CD4-positive, CD25-positive, alpha-beta regulatory T cell (primary cell): ENCODE data around the gene SLC24A5. TPM values are rescaled to one million over a fixed set of nuclear protein-coding genes. Genes with fewer than 3 reads are reported as not detected.

Source experiments
- ATAC-seq, 2 donors: fragments of 150-1000 bp; cut with Tn5 transposase; one replicate each; pipeline ENCODE4 v1.10.0; 2021; ENCODE audit warnings: low read depth in 2 of 2, moderate number of reproducible peaks in 2 of 2, moderate library complexity in 1 of 2
- DNase-seq, 3 donors: peaks; one replicate each; pipeline versions ENCODE4 v3.0.0 to v3.0.0-alpha.2; 2012 to 2022; ENCODE audit warnings: mixed read lengths in 1 of 3
- H3K27ac ChIP-seq: one replicate; pipeline ENCODE4 v1.7.0; 2013; ENCODE audit warnings: mild to moderate bottlenecking, low read length; ENCODE audit not compliant: insufficient read depth, poor library complexity, severe bottlenecking
- H3K27me3 ChIP-seq: one replicate; pipeline ENCODE4 v1.7.0; 2013; ENCODE audit warnings: low read length; ENCODE audit not compliant: control insufficient read depth, insufficient read depth
- H3K36me3 ChIP-seq: one replicate; pipeline ENCODE4 v1.7.0; 2013; ENCODE audit warnings: mild to moderate bottlenecking, low read length, moderate library complexity; ENCODE audit not compliant: control insufficient read depth, insufficient read depth
- H3K4me1 ChIP-seq: 2 replicates; pipeline ENCODE4 v1.7.0; 2013; ENCODE audit warnings: mild to moderate bottlenecking, low read length; ENCODE audit not compliant: insufficient read depth, control insufficient read depth, poor library complexity, severe bottlenecking
- H3K4me3 ChIP-seq: one replicate; pipeline ENCODE4 v1.7.0; 2013; ENCODE audit warnings: low read depth, mild to moderate bottlenecking, low read length, moderate library complexity
- H3K9me3 ChIP-seq, 2 experiments: 1 replicate in 1 of 2; 2 replicates in 1 of 2; pipeline ENCODE4 v1.7.0; 2013; ENCODE audit warnings: low read length in 2 of 2, mild to moderate bottlenecking in 1 of 2, moderate library complexity in 1 of 2; ENCODE audit not compliant: control insufficient read depth in 2 of 2
- H3K27ac Mint-ChIP-seq, 3 donors: one replicate each; pipeline ENCODE4 v1.8.0; 2020 to 2022; ENCODE audit warnings: mild to moderate bottlenecking in 3 of 3, mixed read lengths in 3 of 3, moderate library complexity in 2 of 3
- H3K27me3 Mint-ChIP-seq: one replicate; pipeline ENCODE4 v1.8.0; 2022; ENCODE audit warnings: mild to moderate bottlenecking, mixed read lengths
- H3K36me3 Mint-ChIP-seq: one replicate; pipeline ENCODE4 v1.8.0; 2020; ENCODE audit warnings: mixed read lengths
- H3K4me1 Mint-ChIP-seq, 4 donors: one replicate each; pipeline ENCODE4 v1.8.0; 2020 to 2022; ENCODE audit warnings: mixed read lengths in 4 of 4, mild to moderate bottlenecking in 1 of 4
- H3K4me3 Mint-ChIP-seq, 4 donors: one replicate each; pipeline ENCODE4 v1.8.0; 2020 to 2022; ENCODE audit warnings: mild to moderate bottlenecking in 4 of 4, mixed read lengths in 4 of 4, moderate library complexity in 3 of 4
- H3K9me3 Mint-ChIP-seq, 7 donors: one replicate each; pipeline ENCODE4 v1.8.0; 2020 to 2022; ENCODE audit warnings: mixed read lengths in 7 of 7, mild to moderate bottlenecking in 3 of 7, moderate library complexity in 2 of 7
- polyA plus RNA-seq, 4 donors: library from polyadenylated mRNA; unstranded; fragments of 300-500 nt; fragmentation: Illumina TruSeq; gene quantifications; one replicate each; pipeline ENCODE4 v1.2.3, GENCODE V29; 2021
- total RNA-seq: library from RNA; stranded (reverse); gene quantifications from one replicate; pipeline ENCODE4 v1.2.3, GENCODE V29; 2022

Gene SLC24A5
- total and polyA plus RNA-seq, 5 donors from 2014 or later, result not detected

DNA sequence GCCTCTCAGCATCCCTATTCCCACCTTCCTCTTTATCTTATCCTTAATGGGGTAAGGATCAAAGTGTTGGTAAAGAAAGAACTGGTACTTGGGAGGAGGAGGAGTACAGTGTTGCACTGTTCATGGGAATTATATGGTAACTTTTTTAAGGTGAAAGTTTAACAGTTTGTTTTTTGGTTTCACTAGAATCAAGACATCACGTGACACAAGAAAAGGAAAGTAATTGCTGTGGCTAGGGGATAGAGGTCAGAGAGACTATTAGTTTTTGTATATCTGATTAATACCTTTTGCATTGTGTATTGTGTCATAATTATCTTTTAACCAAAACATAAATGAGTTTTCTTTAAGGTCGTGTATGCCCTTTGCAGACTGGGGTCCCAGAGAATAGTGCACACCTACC is 23.5 kb upstream of the SLC24A5 start:
- ATAC-seq (no peak), DNase-seq (no peak)
- H3K27ac Mint-ChIP-seq, result no peak overlapping the region
- no peaks in the 10 kb centered on the region for H3K36me3 ChIP-seq
- no peaks in the 10 kb centered on the region for H3K4me1 ChIP-seq
- H3K36me3 Mint-ChIP-seq, result no peaks in the 10 kb centered on the region
- H3K27me3 ChIP-seq, result peaks cover 2% of the 10 kb centered on the region
- H3K4me1 Mint-ChIP-seq, result no peaks in the 10 kb centered on the region
- H3K9me3 ChIP-seq, result no peaks in the 10 kb centered on the region
- no peak overlapping the region for H3K27ac ChIP-seq
- no peak overlapping the region for H3K4me3 Mint-ChIP-seq
- H3K9me3 Mint-ChIP-seq, result peaks cover 0 to 2% (median 0%) of the 10 kb centered on the region in 7 donors
- no peaks in the 10 kb centered on the region for H3K27me3 Mint-ChIP-seq
- no peak overlapping the region for H3K4me3 ChIP-seq

DNA sequence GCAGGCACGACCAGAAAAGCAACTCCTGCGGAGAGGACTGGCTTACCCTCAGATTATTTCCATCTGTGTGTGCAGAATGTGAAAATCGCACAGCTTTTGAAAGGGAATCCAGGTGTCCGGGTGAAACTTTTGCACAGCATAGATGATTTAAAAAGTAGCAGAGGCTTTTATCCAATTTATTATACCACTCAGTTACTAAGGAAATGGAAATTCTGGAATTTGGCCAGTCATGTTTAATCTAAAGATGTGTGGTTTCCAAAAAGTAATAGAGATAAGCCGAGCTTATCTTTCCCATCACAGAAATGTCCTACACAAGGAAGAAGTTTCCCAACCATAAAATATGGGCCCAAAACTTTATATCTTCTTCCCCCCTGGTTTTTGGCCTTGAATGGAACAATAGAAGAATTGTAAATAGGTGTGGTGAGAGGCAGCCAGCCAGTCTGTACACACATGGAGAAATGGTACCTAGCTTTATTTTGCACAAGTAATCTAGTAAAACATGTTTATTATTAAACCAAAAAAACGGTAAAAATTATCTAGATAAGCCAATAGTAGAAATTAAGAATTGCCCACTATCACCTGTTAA is 19.3 kb upstream of the SLC24A5 start:
- H3K4me1 ChIP-seq, result no peaks in the 10 kb centered on the region
- Mint-ChIP-seq H3K4me3 (no peak overlapping the region), H3K27me3 (peaks cover 4% of the 10 kb centered on the region)

DNA sequence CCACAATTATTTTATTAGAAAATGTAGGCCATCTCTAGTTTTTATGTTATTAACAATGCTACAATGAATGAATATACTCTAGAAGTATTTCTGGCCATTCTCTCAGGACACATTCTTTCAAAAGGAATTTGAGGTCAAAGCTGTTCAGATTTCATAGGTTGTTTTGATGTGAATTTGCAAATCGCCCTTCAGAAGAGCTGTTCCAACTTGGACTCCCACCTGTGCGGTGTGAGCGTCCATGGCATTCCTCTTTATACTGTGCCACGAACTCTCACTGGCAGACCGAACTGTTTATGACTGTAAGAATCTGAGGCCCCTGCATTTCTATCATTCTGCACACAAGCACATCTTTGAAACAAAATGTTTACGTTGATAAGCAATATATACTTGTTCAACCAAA is 18.6 kb upstream of the SLC24A5 start:
- Histone ChIP-seq H3K4me1 (no peaks in the 10 kb centered on the region), H3K9me3 (no peaks in the 10 kb centered on the region), H3K36me3 (no peaks in the 10 kb centered on the region), H3K27ac (no peak overlapping the region), H3K4me3 (no peak overlapping the region), H3K27me3 (peaks cover 5% of the 10 kb centered on the region)
- Mint-ChIP-seq H3K36me3 (no peaks in the 10 kb centered on the region), H3K27ac (no peak overlapping the region), H3K27me3 (peaks cover 4% of the 10 kb centered on the region), H3K4me3 (no peak overlapping the region), H3K9me3 (peaks cover 0 to 1% (median 0%) of the 10 kb centered on the region in 7 donors), H3K4me1 (no peaks in the 10 kb centered on the region)
- ATAC-seq (no peak), DNase-seq (no peak)

More for the DNA sequence above, 19.3 kb upstream of the SLC24A5 start:
- Histone ChIP-seq H3K27me3 (peaks cover 5% of the 10 kb centered on the region), H3K27ac (no peak overlapping the region), H3K4me3 (no peak overlapping the region), H3K36me3 (no peaks in the 10 kb centered on the region), H3K9me3 (no peaks in the 10 kb centered on the region)
- H3K9me3 Mint-ChIP-seq, result peaks cover 0 to 1% (median 0%) of the 10 kb centered on the region in 7 donors
- ATAC-seq (no peak), DNase-seq (no peak)
- no peaks in the 10 kb centered on the region for H3K36me3 Mint-ChIP-seq
- no peaks in the 10 kb centered on the region for H3K4me1 Mint-ChIP-seq
- no peak overlapping the region for H3K27ac Mint-ChIP-seq

DNA sequence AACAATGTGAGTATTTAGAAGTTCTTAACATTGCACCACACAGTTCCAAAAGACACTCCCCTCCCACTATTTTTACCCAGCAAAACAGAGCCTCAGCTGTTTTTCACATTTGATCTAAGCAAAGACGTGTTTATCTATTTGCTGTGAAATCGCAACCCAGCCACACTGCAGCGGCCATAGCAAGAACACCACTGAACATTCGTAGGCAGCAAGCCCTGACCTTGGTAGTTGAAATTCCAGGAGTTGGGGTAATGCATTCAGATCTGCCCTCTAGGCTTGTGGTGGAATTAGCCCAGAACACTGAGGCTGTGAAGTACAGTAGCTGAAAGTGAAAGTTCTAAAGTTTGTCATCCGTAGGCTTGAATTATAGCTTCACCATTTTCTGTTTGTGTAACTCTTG is 17.1 kb upstream of the SLC24A5 start:
- Mint-ChIP-seq H3K9me3 (peaks cover 0 to 1% (median 0%) of the 10 kb centered on the region in 7 donors), H3K27me3 (peaks cover 4% of the 10 kb centered on the region), H3K36me3 (no peaks in the 10 kb centered on the region), H3K27ac (no peak overlapping the region), H3K4me3 (no peak overlapping the region), H3K4me1 (no peaks in the 10 kb centered on the region)
- no peaks in the 10 kb centered on the region for H3K36me3 ChIP-seq
- no peaks in the 10 kb centered on the region for H3K9me3 ChIP-seq
- DNase-seq (no peak), ATAC-seq (no peak)
- H3K27me3 ChIP-seq, result peaks cover 5% of the 10 kb centered on the region
- H3K4me1 ChIP-seq, result no peaks in the 10 kb centered on the region
- H3K27ac ChIP-seq, result no peak overlapping the region
- H3K4me3 ChIP-seq, result no peak overlapping the region

DNA sequence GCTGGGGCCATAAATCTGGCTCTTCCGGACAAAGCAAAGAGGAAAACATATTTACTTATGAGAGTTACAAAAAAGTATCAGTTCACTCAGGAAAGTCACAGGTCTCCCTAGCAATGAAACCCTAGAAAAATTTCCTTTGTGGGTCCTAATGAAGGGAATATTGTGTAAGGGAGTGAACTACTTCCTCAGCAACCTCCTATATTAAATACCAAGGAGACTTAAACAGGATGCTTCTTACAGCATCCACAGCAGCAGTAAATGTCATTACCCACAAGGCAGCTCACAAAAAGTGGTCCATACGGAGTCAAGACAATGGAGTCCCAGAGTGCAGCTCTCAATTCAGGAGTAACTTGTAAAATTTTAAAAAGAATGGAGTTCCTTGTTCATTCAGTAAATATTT is 14.9 kb upstream of the SLC24A5 start:
- peaks cover 4% of the 10 kb centered on the region for H3K27me3 Mint-ChIP-seq
- ATAC-seq (no peak), DNase-seq (no peak)
- no peak overlapping the region for H3K4me3 Mint-ChIP-seq
- H3K4me1 Mint-ChIP-seq, result no peaks in the 10 kb centered on the region
- Histone ChIP-seq H3K9me3 (no peaks in the 10 kb centered on the region), H3K4me3 (no peak overlapping the region), H3K27ac (no peak overlapping the region), H3K27me3 (peaks cover 5% of the 10 kb centered on the region), H3K4me1 (no peaks in the 10 kb centered on the region), H3K36me3 (no peaks in the 10 kb centered on the region)
- no peaks in the 10 kb centered on the region for H3K36me3 Mint-ChIP-seq
- H3K27ac Mint-ChIP-seq, result no peak overlapping the region
- peaks cover 0 to 1% (median 0%) of the 10 kb centered on the region in 7 donors for H3K9me3 Mint-ChIP-seq

DNA sequence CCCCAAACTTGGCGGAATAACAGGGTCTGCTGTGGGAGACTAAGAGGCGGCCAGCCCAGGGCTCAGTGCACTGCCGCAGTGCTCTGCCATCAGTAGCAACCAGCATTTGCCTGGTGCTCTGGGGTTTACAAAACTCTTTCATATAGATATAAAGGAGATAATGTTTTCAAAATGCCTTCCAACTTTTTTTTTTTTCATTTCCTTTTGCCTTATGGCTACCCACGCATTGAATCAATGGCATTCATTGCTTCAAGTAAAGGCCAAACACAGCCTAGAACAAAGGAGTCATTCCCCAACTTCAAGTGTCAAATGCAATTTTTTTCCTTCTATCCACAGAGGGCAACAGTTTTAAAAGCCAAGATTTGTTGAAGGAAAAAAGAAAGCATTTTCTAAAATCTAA is 11.6 kb upstream of the SLC24A5 start:
- no peak overlapping the region for H3K4me3 ChIP-seq
- peaks cover 8% of the 10 kb centered on the region for H3K27me3 ChIP-seq
- H3K4me1 ChIP-seq, result no peaks in the 10 kb centered on the region
- ATAC-seq, result no peak
- Mint-ChIP-seq H3K27ac (no peak overlapping the region), H3K36me3 (no peaks in the 10 kb centered on the region), H3K4me3 (no peak overlapping the region), H3K27me3 (peaks cover 9% of the 10 kb centered on the region), H3K9me3 (peaks cover 0 to 1% (median 0%) of the 10 kb centered on the region in 7 donors), H3K4me1 (no peaks in the 10 kb centered on the region)
- DNase-seq, result no peak
- H3K9me3 ChIP-seq, result no peaks in the 10 kb centered on the region
- H3K36me3 ChIP-seq, result no peaks in the 10 kb centered on the region
- H3K27ac ChIP-seq, result no peak overlapping the region

DNA sequence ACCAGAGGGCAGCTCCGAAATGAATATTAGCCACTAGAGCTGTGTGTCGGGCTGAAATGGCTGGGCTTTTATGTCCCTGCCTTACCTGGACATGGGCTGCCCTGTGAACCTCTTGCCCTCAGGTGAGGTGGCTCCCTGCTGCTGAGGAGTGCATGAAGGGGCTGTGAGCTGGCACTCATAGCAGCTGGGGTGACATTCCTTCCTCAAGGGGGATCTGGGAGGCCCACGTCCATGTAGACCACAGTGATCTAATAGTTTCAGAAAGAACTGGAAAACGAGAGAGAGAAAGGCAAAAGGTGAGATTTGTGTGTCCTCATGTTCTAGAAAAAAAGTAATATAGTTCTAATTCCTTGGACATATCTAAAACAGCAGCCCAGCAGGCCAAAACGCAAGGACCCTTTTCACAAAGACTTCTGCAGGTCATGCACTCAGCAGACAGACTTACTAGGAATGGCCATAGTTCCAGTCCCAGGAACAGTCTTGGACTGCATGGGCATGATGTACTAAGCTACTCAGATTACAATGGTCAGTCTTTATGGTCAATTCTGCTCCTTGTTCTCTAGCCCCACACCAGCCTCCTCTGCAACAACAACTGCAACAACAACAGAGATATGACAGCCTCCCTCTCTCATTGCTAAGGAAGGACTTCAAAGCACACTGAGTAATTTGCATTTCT is 10.8 kb upstream of the SLC24A5 start:
- H3K9me3 ChIP-seq, result no peaks in the 10 kb centered on the region
- Mint-ChIP-seq H3K4me3 (no peak overlapping the region), H3K9me3 (peaks cover 0 to 5% (median 0%) of the 10 kb centered on the region in 7 donors), H3K27ac (no peak overlapping the region), H3K4me1 (no peaks in the 10 kb centered on the region), H3K27me3 (peaks cover 8% of the 10 kb centered on the region), H3K36me3 (no peaks in the 10 kb centered on the region)
- H3K36me3 ChIP-seq, result no peaks in the 10 kb centered on the region
- no peak for ATAC-seq
- no peak for DNase-seq
- no peak overlapping the region for H3K4me3 ChIP-seq
- no peak overlapping the region for H3K27ac ChIP-seq
- H3K27me3 ChIP-seq, result peaks cover 11% of the 10 kb centered on the region
- H3K4me1 ChIP-seq, result no peaks in the 10 kb centered on the region

DNA sequence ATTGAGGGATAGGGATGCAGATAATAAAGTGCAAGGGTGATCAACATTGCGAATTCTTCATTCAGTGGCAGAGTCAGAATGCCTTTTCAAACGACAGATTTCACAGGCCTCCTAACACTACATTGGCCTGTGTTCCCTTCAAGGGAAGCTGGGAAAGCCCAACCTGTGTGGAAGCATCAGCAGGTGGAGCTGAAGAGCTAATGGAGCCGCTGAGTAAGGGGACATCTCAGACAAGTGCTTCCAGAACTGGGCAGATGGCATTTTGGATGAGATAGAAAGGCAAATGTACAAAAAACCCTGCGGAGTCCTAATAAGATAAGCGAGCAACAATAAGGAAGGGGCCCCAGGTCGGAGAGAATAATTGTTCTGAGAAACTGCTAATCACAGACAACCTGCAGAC is 8.5 kb upstream of the SLC24A5 start:
- H3K9me3 Mint-ChIP-seq, result peaks cover 0 to 5% (median 0%) of the 10 kb centered on the region in 7 donors
- H3K27ac ChIP-seq, result no peak overlapping the region
- no peak overlapping the region for H3K4me3 Mint-ChIP-seq
- no peak overlapping the region for H3K27ac Mint-ChIP-seq
- no peaks in the 10 kb centered on the region for H3K4me1 ChIP-seq
- H3K36me3 ChIP-seq, result no peaks in the 10 kb centered on the region
- H3K4me1 Mint-ChIP-seq, result no peaks in the 10 kb centered on the region
- DNase-seq (no peak), ATAC-seq (no peak)
- peaks cover 8% of the 10 kb centered on the region for H3K27me3 ChIP-seq
- no peaks in the 10 kb centered on the region for H3K9me3 ChIP-seq
- peaks cover 8% of the 10 kb centered on the region for H3K27me3 Mint-ChIP-seq
- H3K4me3 ChIP-seq, result no peak overlapping the region
- H3K36me3 Mint-ChIP-seq, result no peaks in the 10 kb centered on the region
